Suprapubic skin (tissue), 4 donors: Measurements from ENCODE around the gene RAB8A.

Experiments used
- EP300 ChIP-seq: sonication (generic); formaldehyde crosslinking; IDR thresholded peaks from one replicate; pipeline ENCODE4 v1.6.1; 2017; ENCODE audit warnings: antibody characterized with exemption
- POLR2A ChIP-seq, 2 donors: fragments of 450-650 bp; IDR thresholded peaks; one replicate each; pipeline ENCODE4 v1.6.1; 2017; ENCODE audit warnings: antibody characterized with exemption in 2 of 2, mild to moderate bottlenecking in 2 of 2, moderate library complexity in 2 of 2
- POLR2AphosphoS5 ChIP-seq, 3 donors: sonication (generic); formaldehyde crosslinking; IDR thresholded peaks; one replicate each; pipeline ENCODE4 v1.6.1; 2017; ENCODE audit warnings: antibody characterized with exemption in 3 of 3
- TF ChIP-seq, protein P1 (sequence below), 2 donors: fragments of 200-600 bp in 1 of 2; fragments of 450-650 bp in 1 of 2; sonication (generic) in 1 of 2; IDR thresholded peaks; one replicate each; pipeline ENCODE4 v1.5.1; 2016 to 2019; ENCODE audit warnings: antibody characterized with exemption in 2 of 2, mild to moderate bottlenecking in 1 of 2, moderate library complexity in 1 of 2

DNA sequence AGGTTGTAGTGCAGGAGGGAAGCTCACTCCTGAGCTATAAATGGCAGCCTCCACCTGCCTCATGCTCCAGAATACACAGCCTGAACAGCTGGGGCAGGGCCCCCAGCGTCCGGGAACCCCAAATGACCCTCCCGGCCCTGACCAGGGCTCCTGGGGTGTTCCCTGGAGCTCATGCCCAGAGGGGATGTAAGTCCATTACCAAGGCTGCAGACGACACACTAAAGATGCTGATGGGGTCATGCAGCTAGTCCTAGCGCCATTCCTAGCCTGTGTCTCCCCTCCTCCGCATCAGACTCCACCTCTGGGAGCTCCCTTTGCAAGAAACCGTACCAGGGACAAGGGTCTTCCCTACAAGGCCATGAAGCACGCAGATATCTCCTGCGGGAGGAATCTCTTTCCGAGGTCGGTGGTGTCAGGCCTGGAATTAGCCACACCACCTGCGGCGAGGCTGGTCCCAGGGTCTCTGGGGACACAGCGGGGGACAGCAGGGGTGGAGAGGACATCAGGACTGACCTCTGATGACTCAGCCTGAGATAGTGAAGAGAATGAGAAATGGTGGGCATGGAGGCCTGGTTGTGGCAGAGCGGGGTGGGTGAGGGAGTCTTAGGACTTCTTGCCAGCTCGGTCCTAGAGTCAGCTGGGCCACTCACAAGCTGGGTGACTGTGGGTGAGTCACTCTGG lies 47.3 kb upstream of the RAB8A start:
- TF ChIP-seq POLR2AphosphoS5 (IDR thresholded peaks at IDR 0.05) (no peak), POLR2A (IDR thresholded peaks at IDR 0.05) (no peak), EP300 (no peak)
- TF ChIP-seq, protein P1, sequence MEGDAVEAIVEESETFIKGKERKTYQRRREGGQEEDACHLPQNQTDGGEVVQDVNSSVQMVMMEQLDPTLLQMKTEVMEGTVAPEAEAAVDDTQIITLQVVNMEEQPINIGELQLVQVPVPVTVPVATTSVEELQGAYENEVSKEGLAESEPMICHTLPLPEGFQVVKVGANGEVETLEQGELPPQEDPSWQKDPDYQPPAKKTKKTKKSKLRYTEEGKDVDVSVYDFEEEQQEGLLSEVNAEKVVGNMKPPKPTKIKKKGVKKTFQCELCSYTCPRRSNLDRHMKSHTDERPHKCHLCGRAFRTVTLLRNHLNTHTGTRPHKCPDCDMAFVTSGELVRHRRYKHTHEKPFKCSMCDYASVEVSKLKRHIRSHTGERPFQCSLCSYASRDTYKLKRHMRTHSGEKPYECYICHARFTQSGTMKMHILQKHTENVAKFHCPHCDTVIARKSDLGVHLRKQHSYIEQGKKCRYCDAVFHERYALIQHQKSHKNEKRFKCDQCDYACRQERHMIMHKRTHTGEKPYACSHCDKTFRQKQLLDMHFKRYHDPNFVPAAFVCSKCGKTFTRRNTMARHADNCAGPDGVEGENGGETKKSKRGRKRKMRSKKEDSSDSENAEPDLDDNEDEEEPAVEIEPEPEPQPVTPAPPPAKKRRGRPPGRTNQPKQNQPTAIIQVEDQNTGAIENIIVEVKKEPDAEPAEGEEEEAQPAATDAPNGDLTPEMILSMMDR (IDR thresholded peaks at IDR 0.05): no peak
